IMR-90 (cell line): Measurements from ENCODE around the gene C11orf86. TPM values are rescaled to one million over a fixed set of nuclear protein-coding genes. Genes with fewer than 3 reads are reported as not detected.
A peak's percentile ranks its signal among the peaks of the same experiment; 100 is the strongest.

Source experiments
- ATAC-seq: fragments of 200-7000 bp; cut with Tn5 transposase; 2 replicates; pipeline ENCODE4 v1.9.1; 2020; ENCODE audit warnings: low read depth, mild to moderate bottlenecking, moderate library complexity
- BruUV-seq: library from RNA; stranded (reverse); fragments of 400-500 nt; replicated peaks from 2 replicates; lab custom pipeline; 2021; lab: Mats Ljungman, UMichigan
- CTCF ChIA-PET: fragments of 300-600 bp; formaldehyde crosslinking; extraction: SDS; loops from one replicate; lab custom pipeline; 2021; ENCODE audit warnings: antibody characterized with exemption; lab: Yijun Ruan, JAX
- POLR2A ChIA-PET: fragments of 300-600 bp; sonication (Branson Sonifier 250); formaldehyde crosslinking; loops from one replicate; lab custom pipeline; 2022; ENCODE audit warnings: antibody characterized with exemption; ENCODE audit not compliant: unreplicated experiment; lab: Charles Lee
- DNase-seq: peaks from one replicate; pipeline ENCODE4 v3.0.0; 2013
- H2AFZ ChIP-seq: replicated peaks from 2 replicates; pipeline ENCODE3; 2013; ENCODE audit warnings: low read length, mild to moderate bottlenecking; ENCODE audit not compliant: poor library complexity
- H2AK5ac ChIP-seq: 2 replicates; pipeline ENCODE4 v1.6.1; 2013; ENCODE audit warnings: low read depth, low read length, inconsistent platforms
- H2AK9ac ChIP-seq: replicated peaks from 2 replicates; pipeline ENCODE3; 2013; ENCODE audit warnings: mild to moderate bottlenecking, low read depth, low read length, moderate library complexity; ENCODE audit not compliant: poor library complexity
- H2BK120ac ChIP-seq: 2 replicates; pipeline ENCODE4 v1.6.1; 2013; ENCODE audit warnings: low read depth, low read length, inconsistent platforms
- H2BK15ac ChIP-seq: 3 replicates; pipeline ENCODE4 v1.6.1; 2013; ENCODE audit warnings: low read depth, low read length, inconsistent platforms
- H2BK20ac ChIP-seq: 2 replicates; pipeline ENCODE4 v1.6.1; 2013; ENCODE audit warnings: low read depth, mild to moderate bottlenecking, inconsistent platforms, low read length, moderate library complexity
- H2BK5ac ChIP-seq: 2 replicates; pipeline ENCODE4 v1.6.1; 2013; ENCODE audit warnings: mild to moderate bottlenecking, low read depth, low read length, inconsistent platforms; ENCODE audit not compliant: poor library complexity, severe bottlenecking
- H3K14ac ChIP-seq: replicated peaks from 2 replicates; pipeline ENCODE4 v1.6.1; 2013; ENCODE audit warnings: low read depth, low read length, inconsistent platforms
- H3K18ac ChIP-seq: 2 replicates; pipeline ENCODE4 v1.6.1; 2013; ENCODE audit warnings: low read depth, low read length, control low read depth
- H3K23ac ChIP-seq: 2 replicates; pipeline ENCODE4 v1.6.1; 2013; ENCODE audit warnings: low read depth, low read length, inconsistent platforms
- H3K27ac ChIP-seq: 2 replicates; pipeline ENCODE4 v1.5.1; 2013; ENCODE audit warnings: mild to moderate bottlenecking, control low read depth, low read length; ENCODE audit not compliant: insufficient read depth
- H3K27me3 ChIP-seq: 2 replicates; pipeline ENCODE4 v1.6.1; 2013; ENCODE audit warnings: low read length; ENCODE audit not compliant: control insufficient read depth, insufficient read depth
- H3K36me3 ChIP-seq: 2 replicates; pipeline ENCODE4 v1.6.1; 2013; ENCODE audit warnings: low read length, mixed read lengths; ENCODE audit not compliant: control insufficient read depth, insufficient read depth
- H3K4ac ChIP-seq: 2 replicates; pipeline ENCODE4 v1.6.1; 2013; ENCODE audit warnings: low read depth, low read length, inconsistent platforms
- H3K4me1 ChIP-seq: 2 replicates; pipeline ENCODE4 v1.6.1; 2013; ENCODE audit warnings: low read length, mixed read lengths; ENCODE audit not compliant: control insufficient read depth, insufficient read depth
- H3K4me2 ChIP-seq: 2 replicates; pipeline ENCODE4 v1.6.1; 2013; ENCODE audit warnings: low read depth, mild to moderate bottlenecking, control low read depth, low read length, moderate library complexity
- H3K4me3 ChIP-seq: 2 replicates; pipeline ENCODE4 v1.5.1; 2013; ENCODE audit warnings: low read depth, mild to moderate bottlenecking, control low read depth, low read length, moderate library complexity; ENCODE audit not compliant: insufficient read depth
- H3K56ac ChIP-seq: 2 replicates; pipeline ENCODE4 v1.6.1; 2013; ENCODE audit warnings: low read length, inconsistent platforms; ENCODE audit not compliant: insufficient read depth; ENCODE audit errors: extremely low read depth
- H3K79me1 ChIP-seq, 2 experiments: 2 replicates each; pipeline ENCODE4 v1.6.1; 2013; ENCODE audit warnings: low read length in 2 of 2, inconsistent platforms in 1 of 2, low read depth in 1 of 2
- H3K9ac ChIP-seq: 2 replicates; pipeline ENCODE4 v1.6.1; 2013; ENCODE audit warnings: low read depth, low read length, control low read depth
- H3K9me1 ChIP-seq: 2 replicates; pipeline ENCODE4 v1.6.1; 2013; ENCODE audit warnings: low read length, inconsistent platforms; ENCODE audit not compliant: insufficient read depth
- H3K9me3 ChIP-seq: 2 replicates; pipeline ENCODE4 v1.6.1; 2013; ENCODE audit warnings: low read length; ENCODE audit not compliant: control insufficient read depth, insufficient read depth
- H4K20me1 ChIP-seq: 2 replicates; pipeline ENCODE4 v1.6.1; 2013; ENCODE audit warnings: low read length, inconsistent platforms; ENCODE audit not compliant: insufficient read depth
- H4K5ac ChIP-seq: 2 replicates; pipeline ENCODE4 v1.6.1; 2013; ENCODE audit warnings: mild to moderate bottlenecking, low read depth, low read length, control low read depth
- H4K8ac ChIP-seq, 2 experiments: 2 replicates each; pipeline ENCODE4 v1.6.1; 2013; ENCODE audit warnings: low read depth in 2 of 2, low read length in 2 of 2, control low read depth in 1 of 2, inconsistent platforms in 1 of 2
- H4K91ac ChIP-seq: 2 replicates; pipeline ENCODE4 v1.6.1; 2013; ENCODE audit warnings: low read depth, low read length, inconsistent platforms; ENCODE audit not compliant: insufficient read depth
- BHLHE40 ChIP-seq: fragments of 150-350 bp; IDR thresholded peaks from 2 replicates; pipeline ENCODE4 v1.6.1; 2016; ENCODE audit warnings: mild to moderate bottlenecking, low read depth, low read length
- FOS ChIP-seq: fragments of 150-350 bp; IDR thresholded peaks from 2 replicates; pipeline ENCODE4 v1.6.1; 2016; ENCODE audit warnings: low read depth, low read length
- MAFK ChIP-seq: IDR thresholded peaks from 2 replicates; pipeline ENCODE4 v1.6.1; 2012; ENCODE audit warnings: low read depth, low read length, improper control_type of control experiment
- MAZ ChIP-seq: IDR thresholded peaks from 2 replicates; pipeline ENCODE4 v1.6.1; 2012; ENCODE audit warnings: low read depth, mild to moderate bottlenecking, low read length, improper control_type of control experiment, moderate library complexity, borderline replicate concordance
- RAD21 ChIP-seq: IDR thresholded peaks from 2 replicates; pipeline ENCODE4 v1.6.1; 2012; ENCODE audit warnings: low read length, improper control_type of control experiment
- RCOR1 ChIP-seq: IDR thresholded peaks from 2 replicates; pipeline ENCODE4 v1.6.1; 2012; ENCODE audit warnings: mild to moderate bottlenecking, low read length, improper control_type of control experiment; ENCODE audit not compliant: insufficient replicate concordance
- RFX5 ChIP-seq: IDR thresholded peaks from 2 replicates; pipeline ENCODE4 v1.8.0; 2012; ENCODE audit warnings: low read depth, mild to moderate bottlenecking, low read length, moderate library complexity
- SMC3 ChIP-seq: fragments of 150-350 bp; IDR thresholded peaks from 2 replicates; pipeline ENCODE4 v1.6.1; 2016; ENCODE audit warnings: low read depth, mild to moderate bottlenecking, antibody characterized with exemption, low read length, moderate library complexity
- WGBS, 2 experiments: methylation state at CpG; one replicate each; pipeline versions ENCODE4 v1.1.5 to v1.1.7; 2013; ENCODE audit warnings: missing lambda C conversion rate in 2 of 2; ENCODE audit not compliant: insufficient read length in 1 of 2; ENCODE audit errors: extremely low coverage in 2 of 2; 5-methylcytosine and 5-hydroxymethylcytosine counted together
- dilution Hi-C: fragments of 300-500 bp; cut with HindIII; formaldehyde crosslinking; loops from one replicate; pipeline ENCODE4 v1.14.3; 2018; ENCODE audit warnings: low sequenced_read_pairs; ENCODE audit not compliant: unreplicated experiment
- in situ Hi-C: fragments of 300-500 bp; cut with MboI; formaldehyde crosslinking; loops from 3 replicates; pipeline ENCODE4 v1.14.3; 2019; ENCODE audit warnings: low sequenced_read_pairs, inconsistent platforms, mixed read lengths
- intact Hi-C: fragments of 100-400 bp; cut with micrococcal nuclease; formaldehyde crosslinking; loops from 2 replicates; pipeline ENCODE4 v1.10.0; 2022
- polyA plus RNA-seq, 3 experiments: library from polyadenylated mRNA; depleted of rRNA; stranded (reverse); fragments of >200 nt; gene quantifications; 2 replicates each; pipeline ENCODE4 v1.2.3, GENCODE V29; 2012; ENCODE audit warnings: low replicate concordance in 1 of 3
- total RNA-seq: library from RNA; depleted of rRNA; stranded (reverse); fragments of >200 nt; gene quantifications from 2 replicates; pipeline ENCODE4 v1.2.3, GENCODE V29; 2012
- TF ChIP-seq, protein P1 (sequence below): fragments of 150-350 bp; IDR thresholded peaks from 2 replicates; pipeline ENCODE4 v1.6.1; 2016; ENCODE audit warnings: low read depth, mild to moderate bottlenecking, low read length, moderate library complexity, borderline replicate concordance
- TF ChIP-seq, protein P2 (sequence below): conservative IDR thresholded peaks from 2 replicates; pipeline ENCODE4 v1.5.1; 2012; ENCODE audit warnings: mild to moderate bottlenecking, low read depth, low read length, improper control_type of control experiment

Gene C11orf86
- total and polyA plus RNA-seq, 2 of the 4 experiments (the other 2 are of a cell fraction), result not detected

DNA sequence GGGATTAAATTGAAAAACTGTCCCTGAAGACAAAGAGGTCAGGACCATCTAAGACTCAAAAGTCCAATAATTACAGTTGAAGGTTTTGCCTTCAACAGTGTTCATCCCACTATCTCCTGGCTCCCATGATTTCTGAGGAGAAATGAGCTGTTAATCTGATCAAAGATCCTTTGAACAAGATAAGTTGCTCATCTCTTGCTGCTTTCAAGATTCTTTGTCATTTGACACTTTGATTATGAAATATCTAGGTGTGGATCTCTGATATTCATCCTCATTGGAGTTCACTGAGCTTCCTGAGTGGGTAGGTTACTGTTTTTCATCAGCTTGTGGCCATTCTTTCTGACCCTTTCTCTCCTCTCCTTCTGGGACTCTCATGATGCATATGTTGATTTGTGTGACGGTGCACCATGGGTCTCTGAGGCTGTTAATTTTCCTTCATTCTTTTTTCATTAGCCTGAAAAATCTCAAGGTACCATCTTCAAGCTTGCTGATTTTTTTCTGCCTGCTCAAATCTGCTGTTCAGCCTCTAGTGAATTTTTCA is 37.8 kb upstream of the C11orf86 start:
- H2BK15ac ChIP-seq, result peak overlapping the region; percentile 5; the same call in 2 of the 3 replicates
- no TSS peak for BruUV-seq
- H3K27me3 ChIP-seq, result no peaks in the 10 kb centered on the region
- H2AK5ac ChIP-seq, result no peak overlapping the region; the same call in 1 of the 2 replicates
- no peaks in the 10 kb centered on the region; the same call in 1 of the 2 replicates for H4K20me1 ChIP-seq
- in situ Hi-C loops, result no loop called here
- no peak overlapping the region; the same call in 1 of the 2 replicates for H2BK120ac ChIP-seq
- no peak overlapping the region for H2AFZ ChIP-seq
- H3K4ac ChIP-seq, result peak overlapping the region; percentile 32; the same call in 1 of the 2 replicates
- DNase-seq, result no peak
- no peak overlapping the region for H3K56ac ChIP-seq
- no CpG with 5 or more reads among the region's 1 CpG for WGBS, 2 experiments
- dilution Hi-C loops, result no loop called here
- no peak overlapping the region for H3K9ac ChIP-seq
- no peak for ATAC-seq
- H3K23ac ChIP-seq, result no peak overlapping the region
- CTCF ChIA-PET, result interaction anchor here (2.1 kb wide), 1 partner anchor 11 kb away, joined by 9 read pairs; no protein-coding TSS in a partner anchor
- no peak overlapping the region for H2AK9ac ChIP-seq
- peak overlapping the region; percentile 9 for H4K5ac ChIP-seq
- peak overlapping the region; percentile 53; the same call in 1 of the 2 replicates for H4K91ac ChIP-seq
- peak overlapping the region; percentile 62; the same call in 1 of the 2 replicates for H3K18ac ChIP-seq
- H3K4me1 ChIP-seq, result peaks cover 19% of the 10 kb centered on the region
- H2BK20ac ChIP-seq, result peak overlapping the region; percentile 49; the same call in 1 of the 2 replicates
- H3K4me2 ChIP-seq, result no peak overlapping the region
- H3K9me1 ChIP-seq, result peaks cover 20% of the 10 kb centered on the region
- intact Hi-C loops, result no loop called here
- H4K8ac ChIP-seq, result no peak overlapping the region; a peak in 1 of 4 replicates
- peak overlapping the region; percentile 32 for H2BK5ac ChIP-seq
- H3K27ac ChIP-seq, result peak overlapping the region; percentile 69; the same call in 1 of the 2 replicates
- H3K4me3 ChIP-seq, result no peak overlapping the region
- POLR2A ChIA-PET, result no interaction called here
- peak overlapping the region; percentile 58 for H3K14ac ChIP-seq
- no peak for TF ChIP-seq BHLHE40
- TF ChIP-seq FOS, result no peak
- TF ChIP-seq, protein P1, sequence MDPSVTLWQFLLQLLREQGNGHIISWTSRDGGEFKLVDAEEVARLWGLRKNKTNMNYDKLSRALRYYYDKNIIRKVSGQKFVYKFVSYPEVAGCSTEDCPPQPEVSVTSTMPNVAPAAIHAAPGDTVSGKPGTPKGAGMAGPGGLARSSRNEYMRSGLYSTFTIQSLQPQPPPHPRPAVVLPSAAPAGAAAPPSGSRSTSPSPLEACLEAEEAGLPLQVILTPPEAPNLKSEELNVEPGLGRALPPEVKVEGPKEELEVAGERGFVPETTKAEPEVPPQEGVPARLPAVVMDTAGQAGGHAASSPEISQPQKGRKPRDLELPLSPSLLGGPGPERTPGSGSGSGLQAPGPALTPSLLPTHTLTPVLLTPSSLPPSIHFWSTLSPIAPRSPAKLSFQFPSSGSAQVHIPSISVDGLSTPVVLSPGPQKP, result no peak
- TF ChIP-seq MAFK, result no peak
- TF ChIP-seq RFX5, result no peak
- no peak for TF ChIP-seq MAZ
- no peak for TF ChIP-seq RCOR1
- TF ChIP-seq, protein P2, sequence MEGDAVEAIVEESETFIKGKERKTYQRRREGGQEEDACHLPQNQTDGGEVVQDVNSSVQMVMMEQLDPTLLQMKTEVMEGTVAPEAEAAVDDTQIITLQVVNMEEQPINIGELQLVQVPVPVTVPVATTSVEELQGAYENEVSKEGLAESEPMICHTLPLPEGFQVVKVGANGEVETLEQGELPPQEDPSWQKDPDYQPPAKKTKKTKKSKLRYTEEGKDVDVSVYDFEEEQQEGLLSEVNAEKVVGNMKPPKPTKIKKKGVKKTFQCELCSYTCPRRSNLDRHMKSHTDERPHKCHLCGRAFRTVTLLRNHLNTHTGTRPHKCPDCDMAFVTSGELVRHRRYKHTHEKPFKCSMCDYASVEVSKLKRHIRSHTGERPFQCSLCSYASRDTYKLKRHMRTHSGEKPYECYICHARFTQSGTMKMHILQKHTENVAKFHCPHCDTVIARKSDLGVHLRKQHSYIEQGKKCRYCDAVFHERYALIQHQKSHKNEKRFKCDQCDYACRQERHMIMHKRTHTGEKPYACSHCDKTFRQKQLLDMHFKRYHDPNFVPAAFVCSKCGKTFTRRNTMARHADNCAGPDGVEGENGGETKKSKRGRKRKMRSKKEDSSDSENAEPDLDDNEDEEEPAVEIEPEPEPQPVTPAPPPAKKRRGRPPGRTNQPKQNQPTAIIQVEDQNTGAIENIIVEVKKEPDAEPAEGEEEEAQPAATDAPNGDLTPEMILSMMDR, result no peak
- no peak for TF ChIP-seq SMC3
- TF ChIP-seq RAD21, result no peak
- H3K79me1 ChIP-seq, result peaks cover 0 to 14% of the 10 kb centered on the region in 2 experiments; a peak in 3 of 4 replicates
- peaks cover 3% of the 10 kb centered on the region; the same call in 1 of the 2 replicates for H3K9me3 ChIP-seq
- H3K36me3 ChIP-seq, result no peaks in the 10 kb centered on the region
